HG03457 (cell line): ENCODE measurements around the gene TIMM9.
"Not testable (repeated sequence)": the region's sequence is repeated elsewhere in the genome, so short reads cannot be mapped to it uniquely, and the experiment has no call there.

Source experiments
- ATAC-seq: cut with Tn5 transposase; IDR thresholded peaks from one replicate; pipeline ENCODE4 v1.9.1; 2021; ENCODE audit warnings: moderate number of reproducible peaks; ENCODE audit not compliant: unreplicated experiment

Gene TIMM9

GRCh38 chr14:58427281-58428117 lies at the start of gene TIMM9, which contains the start of gene KIAA0586:
Gene TIMM9 (minus strand): TSS chr14:58427531. CDS start chr14:58411945, 15,586 bp downstream.
Gene KIAA0586 (plus strand): TSS chr14:58427719. CDS start chr14:58428265, 546 bp downstream.
- peak; percentile 89 for ATAC-seq

- ATAC-seq = no peak
Observed at GRCh38 chr14:58476320-58476719, 49.0 kb upstream of the TIMM9 start.

- ATAC-seq = no peak
Observed at GRCh38 chr14:58469309-58469708, 42.0 kb upstream of the TIMM9 start.

- ATAC-seq = no peak
Observed at GRCh38 chr14:58467575-58467974, 40.2 kb upstream of the TIMM9 start.

- no peak for ATAC-seq
Observed at GRCh38 chr14:58466459-58466858, 39.1 kb upstream of the TIMM9 start.

DNA sequence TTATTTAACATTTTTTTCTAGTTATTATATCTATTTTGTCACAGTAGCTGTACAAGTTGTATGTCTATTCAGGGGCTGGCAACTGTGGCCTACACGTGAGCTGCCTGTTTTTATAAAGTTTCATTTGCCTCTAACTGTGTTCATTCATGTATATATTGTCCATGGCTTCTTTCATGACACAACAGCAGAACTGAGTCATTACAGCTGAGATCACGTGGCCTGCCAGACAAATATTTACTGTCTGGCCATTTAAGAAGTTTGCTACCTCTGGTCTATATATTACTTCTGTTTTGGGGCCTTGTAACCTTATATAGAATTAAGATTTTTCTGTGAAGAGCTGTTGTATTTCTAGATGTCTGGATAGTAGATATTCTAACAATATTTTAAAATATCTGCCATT lies 38.1 kb upstream of the TIMM9 start:
- ATAC-seq = no peak

DNA sequence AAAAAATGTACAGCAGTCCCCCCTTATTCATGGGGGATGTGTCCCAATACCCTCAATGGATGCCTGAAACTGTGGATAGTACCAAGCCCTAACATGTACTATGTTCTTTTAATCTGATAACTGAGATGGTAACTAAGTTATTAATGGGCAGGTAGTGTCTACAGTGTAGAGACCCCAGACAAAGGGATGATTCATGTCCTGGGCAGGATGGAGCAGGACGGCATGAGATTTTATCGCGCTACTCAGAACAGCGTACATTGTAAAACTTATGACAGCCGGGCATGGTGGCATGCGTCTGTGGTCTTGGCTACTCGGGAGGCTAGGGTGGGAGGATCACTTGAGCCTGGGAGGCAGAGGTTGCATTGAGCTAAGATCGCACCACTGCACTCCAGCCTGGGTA lies 37.3 kb upstream of the TIMM9 start:
- no peak for ATAC-seq

DNA sequence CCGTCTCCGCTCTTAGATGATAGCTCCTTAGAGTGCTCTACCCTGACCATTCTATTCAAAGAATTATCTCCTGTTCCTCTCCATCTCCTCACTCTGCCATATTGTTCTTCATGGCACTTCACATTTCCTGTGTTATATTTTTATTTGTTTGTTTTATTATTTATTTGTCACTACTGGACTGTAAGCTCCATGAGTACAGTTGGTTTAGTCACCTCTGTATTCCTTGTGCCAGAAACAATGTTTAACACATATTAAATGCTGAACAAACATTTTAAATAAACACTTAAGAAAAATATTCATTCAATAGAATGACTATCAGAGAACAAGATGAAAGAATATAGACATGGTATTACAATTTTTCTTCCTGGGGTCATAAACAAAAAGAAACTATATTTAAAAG lies 35.8 kb upstream of the TIMM9 start:
- no peak for ATAC-seq

GRCh38 chr14:58460772-58461171 lies 33.4 kb upstream of the TIMM9 start:
- no peak for ATAC-seq

GRCh38 chr14:58455593-58456265 lies 28.4 kb upstream of the TIMM9 start:
- no peak for ATAC-seq

DNA sequence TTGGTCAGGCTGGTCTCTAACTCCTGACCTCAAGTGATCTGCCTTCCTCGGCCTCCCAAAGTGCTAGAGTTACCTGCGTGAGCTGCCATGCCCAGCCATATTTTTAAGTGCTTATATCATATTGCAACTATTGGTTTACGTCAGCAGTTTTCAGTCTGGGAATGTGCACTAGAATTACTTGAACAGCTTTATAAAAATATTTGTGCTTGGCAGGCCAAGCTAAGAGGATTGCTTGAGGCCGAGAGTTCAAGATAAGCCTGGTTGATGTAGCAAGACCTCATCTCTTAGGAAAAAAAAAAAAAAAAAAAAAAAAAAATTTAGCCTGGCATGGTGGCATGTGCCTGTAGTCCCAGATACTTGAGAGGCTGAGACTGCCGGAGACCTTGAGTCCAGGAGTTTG lies 17.3 kb upstream of the TIMM9 start:
- ATAC-seq = no peak

GRCh38 chr14:58439476-58439875 lies 12.1 kb upstream of the TIMM9 start:
- no peak for ATAC-seq

GRCh38 chr14:58430156-58430555 lies 2.8 kb upstream of the TIMM9 start:
- no peak for ATAC-seq

DNA sequence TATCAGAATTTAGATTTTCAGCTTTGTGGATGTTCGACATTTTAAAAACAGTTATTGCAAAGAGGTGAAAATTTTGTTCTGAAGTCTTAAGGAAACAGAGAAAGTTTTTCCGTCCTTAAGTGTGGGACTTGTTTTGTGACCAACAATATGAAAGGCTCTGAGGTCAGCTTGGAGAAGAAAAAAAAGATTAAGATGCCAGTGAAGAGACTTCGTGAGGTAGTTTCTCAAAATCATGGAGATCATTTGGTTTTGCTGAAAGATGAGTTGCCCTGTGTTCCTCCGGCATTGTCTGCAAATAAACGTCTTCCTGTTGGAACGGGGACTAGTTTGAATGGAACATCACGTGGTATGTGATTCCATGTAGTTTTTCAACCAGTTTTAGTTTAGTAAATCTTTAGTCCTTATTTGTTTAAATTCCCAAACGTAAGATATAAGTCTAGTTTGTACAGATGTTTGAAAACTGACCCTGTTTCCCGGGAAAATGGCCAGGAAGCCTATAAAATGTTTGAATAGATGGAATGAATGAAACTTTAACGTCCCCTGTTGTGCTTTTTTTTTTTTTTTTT lies 870 bp upstream of the TIMM9 start:
- no peak for ATAC-seq

DNA sequence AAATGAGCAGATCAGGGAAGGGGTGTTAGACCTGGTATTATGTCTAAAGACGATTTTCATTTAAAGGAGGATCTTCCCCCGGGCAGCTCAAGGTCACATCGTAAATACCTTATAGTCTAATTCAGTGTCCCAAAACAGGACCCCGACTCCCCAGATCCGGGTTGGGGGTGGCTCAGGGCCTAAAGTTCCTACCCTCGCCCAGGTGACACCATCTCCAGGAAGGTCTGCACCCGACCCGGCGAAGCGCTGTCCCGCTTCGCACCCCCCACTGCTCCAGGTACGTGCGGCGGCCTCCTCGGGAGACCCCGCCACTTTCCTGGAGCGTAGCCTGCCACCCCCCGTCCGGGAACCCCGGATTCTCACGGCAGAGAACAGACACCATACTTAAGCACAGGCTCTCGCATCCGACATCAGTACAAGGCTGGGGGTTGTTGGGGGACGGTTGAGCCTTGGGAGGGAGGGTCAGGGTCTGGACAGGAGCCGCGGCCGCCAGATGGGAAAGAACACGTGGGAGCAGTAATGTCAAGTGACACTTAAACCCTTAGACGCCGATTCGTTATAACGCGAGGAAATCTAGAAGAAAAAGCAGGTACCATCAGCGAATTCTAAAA lies 556 bp downstream of the TIMM9 start:
- ATAC-seq = peak; percentile 20

DNA sequence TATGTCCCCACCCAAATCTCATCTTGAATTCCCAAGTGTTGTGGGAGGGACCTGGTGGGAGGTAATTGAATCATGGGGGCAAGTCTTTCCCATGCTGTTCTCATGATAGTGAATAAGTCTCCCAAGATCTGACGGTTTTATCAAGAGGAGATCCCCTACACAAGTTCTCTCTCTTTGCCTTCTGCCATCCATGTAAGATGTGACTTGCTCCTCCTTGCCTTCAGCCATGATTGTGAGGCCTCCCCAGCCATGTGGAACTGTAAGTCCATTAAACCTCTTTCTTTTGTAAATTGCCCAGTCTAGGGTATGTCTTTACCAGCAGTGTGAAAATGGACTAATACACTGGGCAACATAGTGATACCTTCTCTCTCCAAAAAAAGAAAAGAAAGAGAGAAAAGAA lies 10.4 kb downstream of the TIMM9 start:
- ATAC-seq = not testable (repeated sequence)

GRCh38 chr14:58415636-58416547 lies 11.4 kb downstream of the TIMM9 start:
- no peak for ATAC-seq

- no peak for ATAC-seq
Observed at GRCh38 chr14:58414845-58415244, 12.5 kb downstream of the TIMM9 start.

DNA sequence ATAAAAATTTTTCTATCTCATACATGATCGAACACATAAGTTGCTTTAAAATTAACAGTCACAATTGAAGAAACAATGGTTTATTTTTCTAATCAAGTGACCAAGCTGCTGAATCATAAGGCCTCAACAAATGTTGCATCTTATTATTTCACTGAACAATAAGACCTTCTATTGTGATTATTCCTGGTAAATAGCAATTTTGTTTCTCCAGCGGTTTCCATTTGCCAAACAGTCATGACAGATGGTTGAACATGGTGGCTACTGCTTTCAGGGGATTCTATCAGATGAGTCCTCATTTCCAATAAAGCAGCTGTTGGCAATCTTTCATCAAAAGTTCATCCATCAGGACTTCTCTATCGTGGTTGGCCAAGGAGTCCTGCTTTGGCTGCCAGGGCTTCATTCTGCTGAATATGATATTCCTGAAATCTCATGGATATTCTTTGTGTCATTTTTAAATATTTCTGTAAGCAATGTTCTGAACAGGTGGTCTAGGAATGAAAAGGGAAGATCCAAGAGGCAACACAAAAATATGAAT lies 18.6 kb downstream of the TIMM9 start:
- no peak for ATAC-seq

GRCh38 chr14:58401587-58401986 lies 25.7 kb downstream of the TIMM9 start:
- no peak for ATAC-seq
